Stimulated activated CD4-positive, alpha-beta T cell treated with anti-CD3 and anti-CD28 coated beads, Interleukin-1b, Interleukin-23, amount 100 ng/mL, for 48 hours (primary cell): Measurements from ENCODE around the gene GPR15.

ENCODE experiments used
- DNase-seq: peaks from one replicate; pipeline ENCODE4 v3.0.0-alpha.2; 2020

The GPR15 gene

GRCh38 chr3:98531622-98532274 is at the start of gene GPR15:
GPR15 (plus strand) TSS chr3:98531978; CDS start chr3:98532034, 56 bp downstream.
- no peak for DNase-seq

- no peak for DNase-seq
Measured at GRCh38 chr3:98482717-98483482, 48.9 kb upstream of the GPR15 start.

DNA sequence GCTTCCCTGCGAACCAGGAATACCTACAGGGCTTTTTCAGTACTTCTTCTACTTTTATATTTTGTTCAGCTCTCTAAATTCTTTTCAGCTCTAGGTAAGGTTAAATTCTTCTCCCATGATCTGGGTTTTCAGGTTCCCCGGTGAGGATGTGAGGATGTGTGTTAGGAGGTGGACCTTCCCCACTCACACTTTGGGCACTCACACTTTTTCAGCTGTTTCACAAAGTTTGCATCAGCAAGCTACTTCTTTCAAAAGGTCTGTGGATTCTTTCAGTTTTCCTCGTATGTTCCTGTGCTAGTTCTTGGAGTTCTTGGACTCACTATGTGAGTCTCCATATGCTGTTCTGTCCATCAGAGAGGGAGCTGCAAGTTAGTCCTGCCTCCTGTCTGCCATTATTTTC is 48.2 kb upstream of the GPR15 start:
- no peak for DNase-seq

DNA sequence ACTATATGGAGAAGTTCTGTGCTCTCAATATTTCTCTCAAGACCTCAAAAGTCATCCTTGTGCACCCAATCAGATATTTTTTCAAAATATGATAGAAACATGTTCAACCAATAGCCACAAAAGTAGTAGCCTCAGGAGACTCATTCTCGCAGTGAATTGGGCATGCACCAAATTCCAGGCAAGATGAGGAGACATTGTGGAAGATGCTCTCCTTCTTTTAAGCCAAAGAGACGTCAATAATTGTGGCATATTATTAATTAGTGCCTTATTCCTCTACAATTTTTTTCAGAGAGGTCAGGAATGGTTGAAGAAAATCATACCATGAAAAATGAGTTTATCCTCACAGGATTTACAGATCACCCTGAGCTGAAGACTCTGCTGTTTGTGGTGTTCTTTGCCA is 34.4 kb upstream of the GPR15 start, which contains the start of gene OR5K2:
Gene OR5K2 (plus strand): TSS at position 301 of the 400 bp plus-strand sequence. CDS start 0 bp downstream, at position 301.
- DNase-seq, result no peak

GRCh38 chr3:98500019-98500418 is 31.8 kb upstream of the GPR15 start:
- DNase-seq, result no peak

DNA sequence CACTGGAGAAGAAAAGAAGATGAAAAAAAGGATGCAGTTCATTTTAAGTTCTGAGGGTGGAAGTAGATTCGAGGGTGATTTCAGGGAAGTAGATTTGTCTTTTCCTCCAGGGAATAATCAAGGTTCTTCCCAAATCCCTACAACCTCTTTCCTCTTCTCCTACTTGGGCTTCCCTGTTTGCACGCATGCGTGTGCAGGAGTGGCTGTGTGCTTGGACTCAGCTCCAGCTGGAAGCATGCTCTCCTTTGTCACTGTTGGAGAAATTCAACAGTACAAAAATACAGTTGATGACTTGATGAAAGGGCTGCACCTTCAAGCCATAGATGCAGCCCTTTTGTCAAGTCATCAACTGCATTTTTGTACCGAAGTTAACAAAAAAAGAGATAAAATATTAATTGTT is 30.5 kb upstream of the GPR15 start:
- DNase-seq, result no peak

DNA sequence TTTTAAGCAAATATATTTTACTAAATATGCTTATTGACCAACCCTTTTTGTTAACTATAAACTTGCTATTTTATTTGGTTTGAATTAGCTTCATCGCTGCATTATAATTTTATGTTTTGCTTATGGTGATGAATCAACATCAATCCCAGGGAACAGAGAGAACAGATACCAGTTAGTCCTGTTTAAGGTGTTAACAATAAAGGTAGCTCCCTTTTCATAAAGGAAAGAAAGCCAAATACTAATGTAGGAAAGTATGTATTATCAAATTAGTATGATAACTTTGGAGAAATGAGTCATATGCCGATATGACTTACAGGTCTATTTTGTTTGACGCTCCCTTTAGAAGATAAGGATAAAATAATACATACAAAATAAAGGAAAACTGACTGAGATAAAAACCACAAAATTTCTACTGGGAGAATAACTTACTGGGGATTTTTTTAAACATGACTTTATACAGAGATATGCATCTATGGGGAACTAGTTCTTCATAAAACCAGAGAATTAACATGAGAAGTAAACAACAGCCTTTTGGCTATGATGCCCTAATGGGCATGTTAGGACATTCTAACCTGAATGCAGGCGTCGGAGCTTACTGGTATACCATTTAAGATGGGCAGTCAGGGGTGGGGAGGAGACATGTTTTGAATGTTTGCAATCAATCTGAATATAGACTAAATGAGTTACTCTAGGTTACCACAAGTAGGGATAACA is 29.8 kb upstream of the GPR15 start:
- DNase-seq, result no peak

DNA sequence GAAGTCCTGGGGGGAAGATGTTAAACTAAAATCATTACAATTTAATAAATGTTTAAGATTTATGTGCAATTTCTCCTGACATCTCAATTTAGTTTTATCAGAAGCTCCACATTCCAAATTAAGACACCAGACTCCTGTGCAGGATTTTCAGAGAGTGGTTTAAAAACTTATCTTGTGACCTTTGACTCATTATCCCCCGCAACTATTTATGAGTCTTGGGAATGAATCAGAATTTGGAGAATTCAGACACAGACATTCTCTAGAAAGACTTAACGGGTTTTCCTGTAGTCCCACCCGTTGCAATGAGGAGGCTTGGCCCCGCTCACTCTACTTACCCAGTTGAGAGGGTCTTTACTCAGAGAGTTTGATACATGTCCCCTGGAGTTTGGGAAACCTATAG is 27.2 kb upstream of the GPR15 start:
- DNase-seq, result no peak

DNA sequence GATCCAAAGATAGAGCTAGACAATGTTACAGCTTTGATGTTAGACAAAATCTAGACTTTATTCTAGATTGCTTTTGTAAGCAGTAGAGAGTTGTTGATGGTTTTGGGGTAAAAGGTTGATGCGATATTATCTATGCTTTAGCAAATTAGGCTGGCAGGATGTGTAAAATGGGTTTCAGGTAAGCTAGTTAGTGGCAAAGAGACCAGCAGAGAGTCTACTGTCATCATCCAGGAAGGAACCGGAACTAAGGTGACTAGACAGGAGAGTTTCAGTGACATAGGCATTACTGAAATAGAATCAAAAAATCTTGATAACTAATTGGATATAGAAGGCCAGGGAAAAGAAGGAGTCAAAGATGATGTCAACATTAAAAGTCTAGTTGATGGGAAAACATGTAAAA is 23.2 kb upstream of the GPR15 start:
- no peak for DNase-seq

- no peak for DNase-seq
Measured at GRCh38 chr3:98512576-98512975, 19.2 kb upstream of the GPR15 start.

DNA sequence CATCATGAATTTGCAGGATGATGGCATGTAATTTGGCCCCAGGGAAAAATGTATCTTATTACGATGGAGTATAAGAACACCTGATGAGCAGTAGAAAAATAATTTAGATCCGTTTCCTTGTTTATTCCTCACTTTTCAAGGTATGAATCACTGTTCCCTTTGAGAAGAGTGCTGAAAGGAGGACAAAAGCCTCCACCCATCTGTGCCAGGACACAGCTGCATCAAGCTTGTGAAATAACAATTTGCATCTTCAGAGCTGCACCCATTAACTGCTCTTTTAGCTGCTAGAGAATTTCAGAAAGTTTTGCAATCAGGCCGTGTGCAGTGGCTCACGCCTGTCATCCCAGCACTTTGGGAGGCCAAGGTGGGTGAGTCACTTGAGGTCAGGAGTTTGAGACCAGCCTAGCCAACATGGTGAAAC is 18.7 kb upstream of the GPR15 start:
- peak; percentile 37 for DNase-seq

DNA sequence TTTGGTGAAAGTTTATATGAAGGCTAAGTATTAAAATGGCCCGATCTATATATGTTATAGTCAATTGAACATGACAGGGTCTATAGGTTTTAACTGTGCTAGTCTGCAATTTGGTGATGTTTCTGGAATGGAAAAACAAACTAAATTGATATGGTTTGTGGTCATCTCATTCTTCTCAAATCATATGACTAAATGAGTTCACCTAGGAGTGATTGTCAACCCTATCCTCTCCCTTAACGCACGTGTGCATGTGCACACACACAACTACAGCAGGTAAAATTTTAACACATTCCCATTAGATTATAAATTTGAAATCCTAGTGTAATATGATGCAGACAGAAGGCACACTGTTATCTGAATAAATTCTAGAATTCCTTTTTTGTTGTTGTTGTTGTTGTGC is 18.0 kb upstream of the GPR15 start:
- no peak for DNase-seq

- no peak for DNase-seq
Measured at GRCh38 chr3:98514948-98515347, 16.8 kb upstream of the GPR15 start.

GRCh38 chr3:98518816-98519215 is 13.0 kb upstream of the GPR15 start:
- no peak for DNase-seq

DNA sequence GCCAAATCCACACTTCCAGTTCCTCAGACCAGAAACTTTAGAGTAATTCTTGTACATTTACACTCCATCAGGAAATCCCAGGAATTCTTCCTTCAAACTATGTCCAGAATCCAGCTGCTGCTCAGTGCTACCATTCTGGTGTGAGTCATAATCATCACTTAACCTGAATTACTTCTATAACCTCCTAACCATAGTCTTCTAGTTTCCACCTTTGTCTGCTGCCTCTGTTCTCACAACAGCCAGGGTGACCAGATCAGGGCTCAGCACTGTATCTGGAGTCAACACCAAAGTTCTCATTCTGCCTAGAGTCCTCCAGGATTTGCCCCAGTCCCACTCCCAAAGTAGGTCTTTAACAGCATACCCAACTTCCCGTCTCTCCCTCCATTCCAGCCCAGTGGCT is 12.4 kb upstream of the GPR15 start:
- no peak for DNase-seq

DNA sequence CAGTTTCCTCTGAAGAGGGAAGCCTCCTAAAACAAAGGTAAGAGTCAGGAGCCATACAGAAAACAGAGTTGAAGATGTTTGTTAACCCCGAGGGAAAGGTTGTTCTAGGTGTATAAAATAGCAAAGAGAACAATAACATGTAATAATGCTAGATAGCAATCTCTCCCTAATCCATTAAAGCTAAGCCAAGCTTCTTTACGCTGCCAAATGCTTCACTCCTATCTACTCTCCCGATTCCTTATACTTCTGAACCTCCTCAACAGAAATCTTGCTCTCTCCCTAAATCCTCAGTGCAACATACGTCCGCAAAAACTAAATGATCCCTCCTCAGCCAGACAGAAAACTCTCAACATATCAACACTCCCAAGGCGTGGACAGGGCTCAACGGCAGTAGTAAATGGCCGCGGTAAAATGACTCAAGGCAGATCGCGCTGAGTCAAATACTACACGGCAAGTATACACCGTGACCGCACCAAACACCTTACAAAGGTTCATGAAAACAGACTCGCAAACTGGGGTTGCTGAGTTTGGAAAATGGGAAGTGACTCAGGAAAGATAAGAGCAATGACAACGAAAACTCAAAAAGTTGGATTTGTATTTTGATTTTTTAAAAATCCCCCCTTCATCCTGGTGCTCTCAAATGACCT is 9.8 kb upstream of the GPR15 start:
- peak; percentile 72 for DNase-seq

DNA sequence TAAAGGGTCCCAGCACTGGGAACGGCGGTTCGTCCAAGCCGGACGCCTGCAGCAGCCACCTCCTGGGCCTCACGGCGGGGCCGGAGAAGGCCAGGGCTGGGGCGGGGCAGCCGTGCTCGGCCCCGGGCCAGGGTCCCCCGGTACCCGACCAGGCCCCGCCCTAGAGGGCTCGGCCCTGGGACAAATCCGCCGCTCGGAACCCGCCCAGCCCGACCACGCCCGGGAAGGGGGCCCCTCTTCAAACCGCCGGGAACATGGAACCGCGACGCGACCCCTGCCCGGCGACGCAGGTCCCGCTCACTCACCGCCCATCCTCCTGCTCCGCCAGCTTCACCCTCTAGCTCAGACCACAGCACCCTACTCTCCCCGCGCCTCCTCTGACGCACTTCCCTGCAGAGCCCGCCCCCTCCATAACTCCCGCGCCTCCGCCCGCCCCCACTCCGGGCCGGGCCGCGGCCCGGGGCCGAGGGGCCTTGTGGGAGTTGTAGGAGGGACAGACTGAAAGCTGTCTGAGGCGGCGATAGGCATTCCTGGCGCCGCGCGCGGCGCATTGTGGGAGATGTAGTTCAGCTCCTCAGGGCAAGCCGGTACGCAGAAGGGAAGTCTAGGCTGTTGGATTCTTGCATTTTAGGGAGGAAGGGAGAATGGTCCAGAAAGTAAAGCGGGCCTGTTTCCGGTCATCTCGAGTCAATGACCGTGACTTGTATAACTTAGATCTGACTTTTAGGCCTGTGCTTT is 9.1 kb upstream of the GPR15 start, which contains the start of gene CLDND1:
Gene CLDND1 (minus strand): TSS at position 359 of the 738 bp plus-strand sequence. CDS start 1,478 bp downstream, outside the sequence.
- DNase-seq, result peak; percentile 95

GRCh38 chr3:98525494-98525893 is 6.3 kb upstream of the GPR15 start:
- DNase-seq, result no peak

- DNase-seq, result no peak
Measured at GRCh38 chr3:98528474-98529346, 3.1 kb upstream of the GPR15 start.

DNA sequence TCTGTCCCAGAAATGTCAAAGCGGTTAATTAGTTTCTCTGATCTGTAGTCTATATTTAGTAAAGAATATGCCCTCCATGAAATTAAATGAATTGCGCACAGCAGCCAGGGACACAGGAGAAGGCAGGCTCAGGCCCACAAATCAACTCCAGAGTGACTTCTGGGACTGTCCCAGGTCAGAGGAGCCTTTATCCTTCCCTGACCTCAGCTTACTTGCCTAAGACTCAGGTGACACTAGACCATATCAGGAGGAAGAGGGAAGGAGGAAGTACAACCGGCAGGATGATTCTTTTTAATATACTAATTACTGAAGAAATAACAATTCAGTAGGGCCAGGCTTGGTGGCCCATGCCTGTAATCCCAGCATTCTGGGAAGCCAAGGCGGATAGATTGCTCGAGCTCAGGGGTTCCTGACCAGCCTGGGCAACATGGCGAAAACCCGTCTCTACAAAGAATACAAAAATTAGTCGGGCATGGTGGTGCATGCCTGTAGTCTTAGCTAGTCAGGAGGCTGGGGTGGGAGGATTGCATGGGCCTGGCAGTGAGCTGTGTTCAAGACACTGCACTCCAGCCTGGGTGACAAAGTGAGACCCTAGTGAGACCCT is 1.8 kb upstream of the GPR15 start:
- DNase-seq, result no peak

DNA sequence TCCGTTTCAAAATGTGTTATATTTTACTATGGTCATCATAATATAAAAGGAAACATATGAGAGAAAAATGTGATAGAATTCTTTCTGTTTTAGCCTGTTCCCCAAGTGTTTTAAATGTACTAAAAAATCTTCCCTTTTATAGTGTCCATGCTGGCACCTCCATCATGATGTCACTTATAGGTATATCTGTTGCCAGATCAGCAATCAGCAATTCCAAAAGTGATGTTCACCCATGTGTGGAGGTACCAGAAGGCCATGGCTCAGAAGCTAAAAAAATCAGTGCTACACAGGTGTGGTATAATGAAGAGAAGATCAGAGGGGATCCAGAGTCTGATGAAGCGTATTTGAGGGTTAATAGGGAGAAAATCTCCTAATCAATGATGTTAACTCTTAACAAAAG is 1.1 kb upstream of the GPR15 start:
- no peak for DNase-seq
